ENCODE measurements around the gene C17orf107. TPM values are rescaled to one million over a fixed set of nuclear protein-coding genes. Genes with fewer than 3 reads are reported as not detected.

C17orf107 gene
- total and polyA plus RNA-seq, 2 donors (not counting 1 experiment from before 2014, with no cell fraction given) = 3.9 to 4.6 TPM

GRCh38 chr17:4948931-4949320 is 49.6 kb downstream of the C17orf107 start:
- H3K27ac ChIP-seq (ENCODE audit: low read length in 2 of 2) = peak overlapping the region; percentile 73 to 93
- ATAC-seq (ENCODE audit: low read depth) (peak; percentile 50), DNase-seq (peak; percentile 90)
- H3K4me3 ChIP-seq (ENCODE audit: control extremely low read depth in 1 of 5, extremely low read depth in 1 of 5, insufficient read depth in 1 of 5, low read depth in 2 of 5, low read length in 4 of 5) = peak overlapping the region; percentile 59 to 99 (median 96)
- no peaks in the 10 kb centered on the region for H3K27me3 ChIP-seq (replicated peaks in 1 of 4; ENCODE audit: control extremely low read depth in 1 of 4, control insufficient read depth in 3 of 4, insufficient read depth in 4 of 4, low read length in 3 of 4)
- POLR2A ChIA-PET = interaction anchor here (0.5 to 4.9 kb wide), 11 partner anchors 9 to 985 kb away, joined by 3 to 81 read pairs (median 4); partner anchors contain the start of genes INCA1, KIF1C, RNF167 and SLC25A11
- Mint-ChIP-seq H3K4me3 (peak overlapping the region; percentile 98), H3K27me3 (no peaks in the 10 kb centered on the region), H3K27ac (peak overlapping the region; percentile 99), H3K4me1 (peaks cover 46% of the 10 kb centered on the region), H3K9me3 (ENCODE audit: insufficient read depth) (no peaks in the 10 kb centered on the region)
- 0% methylated on average over 38 of the region's 40 CpGs for WGBS (ENCODE audit: insufficient coverage)
- peaks cover 42% of the 10 kb centered on the region for H4K20me1 ChIP-seq (ENCODE audit: control insufficient read depth, insufficient read depth, low read length, poor library complexity, severe bottlenecking)
- H3K4me2 ChIP-seq (replicated peaks; ENCODE audit: low read depth, low read length, poor library complexity, severe bottlenecking) = peak overlapping the region; percentile 98
- peaks cover 45% of the 10 kb centered on the region for H3K79me2 ChIP-seq (ENCODE audit: control insufficient read depth, insufficient read depth, low read length)
- no peaks in the 10 kb centered on the region for H3K9me3 ChIP-seq (ENCODE audit: control extremely low read depth in 1 of 3, control insufficient read depth in 2 of 3, insufficient read depth in 1 of 3, low read length in 2 of 3)
- peak overlapping the region; percentile 97 for H3K9ac ChIP-seq (ENCODE audit: low read length)
- intact Hi-C loops (cut with micrococcal nuclease) = loop anchor here (1.0 to 10.0 kb wide), 11 partner anchors 9 to 987 kb away; partner anchors contain the start of genes ARRB2, ATP2A3, CAMTA2 and INCA1
- peak overlapping the region; percentile 97 for H2AFZ ChIP-seq (ENCODE audit: insufficient read depth, low read depth, low read length, poor library complexity, severe bottlenecking)
- peaks cover 0 to 28% of the 10 kb centered on the region in 2 experiments for H3K36me3 ChIP-seq (replicated peaks in 1 of 2; ENCODE audit: control extremely low read depth in 1 of 2, control insufficient read depth in 1 of 2, extremely low read depth in 1 of 2, insufficient read depth in 2 of 2, low read length in 1 of 2)
- CTCF ChIA-PET = interaction anchor here (1.1 to 3.0 kb wide), 3 partner anchors 9 to 39 kb away, joined by 3 to 16 read pairs (median 8); partner anchors contain the start of genes RNF167, SLC25A11 and SPAG7
- H3K4me1 ChIP-seq (ENCODE audit: control insufficient read depth in 2 of 2, insufficient read depth in 2 of 2, low read length in 2 of 2) = peaks cover 37 to 45% of the 10 kb centered on the region in 2 donors
- no peak for TF ChIP-seq CTCF (IDR thresholded peaks at IDR 0.05)
- no peak for TF ChIP-seq EZH2 (IDR thresholded peaks at IDR 0.05; ENCODE audit: borderline replicate concordance, insufficient read depth, low read depth, low read length, poor library complexity, severe bottlenecking)
